ENCODE data around the gene ACTL10.

- TF ChIP-seq POLR2A (IDR thresholded peaks at IDR 0.05): no peak
- TF ChIP-seq CTCF (IDR thresholded peaks at IDR 0.05): no peak
- TF ChIP-seq POLR2AphosphoS5 (IDR thresholded peaks at IDR 0.05): no peak
- no peak for TF ChIP-seq EP300 (IDR thresholded peaks at IDR 0.05)
Observed at GRCh38 chr20:33656783-33657703, 9.7 kb upstream of the ACTL10 start.

Measured in sigmoid colon (tissue), 4 donors.